C4-2B (cell line): ENCODE data around the gene GUCY1B1.
A peak's percentile ranks its signal among the peaks of the same experiment; 100 is the strongest.

Experiments
- H3K27ac ChIP-seq: fragments of 450-650 bp; 2 replicates; pipeline ENCODE4 v1.5.1; 2017
- ZFX ChIP-seq: fragments of 450-650 bp; IDR thresholded peaks from 2 replicates; pipeline ENCODE4 v1.6.1; 2017
- TF ChIP-seq, protein P1 (sequence below): fragments of 450-650 bp; conservative IDR thresholded peaks from 2 replicates; pipeline ENCODE4 v1.5.1; 2017; ENCODE audit warnings: mild to moderate bottlenecking

GUCY1B1 gene

DNA sequence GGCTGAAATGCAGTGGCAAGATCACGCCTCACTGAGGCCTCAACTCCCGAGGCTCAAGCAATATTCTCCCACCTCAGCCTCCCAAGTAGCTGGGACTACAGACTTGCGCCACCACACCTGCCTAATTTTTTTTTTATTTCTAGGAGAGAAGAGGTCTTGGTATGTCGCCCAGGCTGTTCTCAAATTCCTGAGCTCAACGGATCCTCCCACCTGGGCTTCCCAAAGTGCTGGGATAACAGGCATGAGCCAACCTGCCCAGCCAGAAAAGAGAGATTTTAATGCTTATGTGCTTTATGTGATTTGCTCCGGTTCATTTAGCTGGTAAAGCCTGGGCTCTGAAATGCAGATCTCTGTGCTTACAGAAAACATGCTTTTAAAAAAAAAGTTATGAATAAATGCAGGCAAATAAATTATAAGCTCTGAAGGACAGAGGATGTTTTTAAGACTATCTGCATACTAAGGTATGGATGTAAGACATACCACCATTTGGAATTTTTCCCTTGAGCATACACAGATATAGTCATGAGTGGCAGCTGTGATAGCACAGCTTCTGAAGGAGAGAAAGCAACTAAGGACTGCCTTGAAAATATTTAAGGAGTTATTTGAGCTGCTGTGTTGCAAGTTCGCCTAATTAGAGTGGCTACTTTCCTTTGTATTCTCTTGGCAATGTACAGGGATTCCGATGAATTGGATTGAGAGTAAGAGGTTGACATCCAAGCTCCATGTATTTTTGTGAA lies 13.8 kb downstream of the GUCY1B1 start:
- TF ChIP-seq ZFX: no peak
- TF ChIP-seq, protein P1, sequence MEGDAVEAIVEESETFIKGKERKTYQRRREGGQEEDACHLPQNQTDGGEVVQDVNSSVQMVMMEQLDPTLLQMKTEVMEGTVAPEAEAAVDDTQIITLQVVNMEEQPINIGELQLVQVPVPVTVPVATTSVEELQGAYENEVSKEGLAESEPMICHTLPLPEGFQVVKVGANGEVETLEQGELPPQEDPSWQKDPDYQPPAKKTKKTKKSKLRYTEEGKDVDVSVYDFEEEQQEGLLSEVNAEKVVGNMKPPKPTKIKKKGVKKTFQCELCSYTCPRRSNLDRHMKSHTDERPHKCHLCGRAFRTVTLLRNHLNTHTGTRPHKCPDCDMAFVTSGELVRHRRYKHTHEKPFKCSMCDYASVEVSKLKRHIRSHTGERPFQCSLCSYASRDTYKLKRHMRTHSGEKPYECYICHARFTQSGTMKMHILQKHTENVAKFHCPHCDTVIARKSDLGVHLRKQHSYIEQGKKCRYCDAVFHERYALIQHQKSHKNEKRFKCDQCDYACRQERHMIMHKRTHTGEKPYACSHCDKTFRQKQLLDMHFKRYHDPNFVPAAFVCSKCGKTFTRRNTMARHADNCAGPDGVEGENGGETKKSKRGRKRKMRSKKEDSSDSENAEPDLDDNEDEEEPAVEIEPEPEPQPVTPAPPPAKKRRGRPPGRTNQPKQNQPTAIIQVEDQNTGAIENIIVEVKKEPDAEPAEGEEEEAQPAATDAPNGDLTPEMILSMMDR: no peak
- no peak overlapping the region for H3K27ac ChIP-seq

DNA sequence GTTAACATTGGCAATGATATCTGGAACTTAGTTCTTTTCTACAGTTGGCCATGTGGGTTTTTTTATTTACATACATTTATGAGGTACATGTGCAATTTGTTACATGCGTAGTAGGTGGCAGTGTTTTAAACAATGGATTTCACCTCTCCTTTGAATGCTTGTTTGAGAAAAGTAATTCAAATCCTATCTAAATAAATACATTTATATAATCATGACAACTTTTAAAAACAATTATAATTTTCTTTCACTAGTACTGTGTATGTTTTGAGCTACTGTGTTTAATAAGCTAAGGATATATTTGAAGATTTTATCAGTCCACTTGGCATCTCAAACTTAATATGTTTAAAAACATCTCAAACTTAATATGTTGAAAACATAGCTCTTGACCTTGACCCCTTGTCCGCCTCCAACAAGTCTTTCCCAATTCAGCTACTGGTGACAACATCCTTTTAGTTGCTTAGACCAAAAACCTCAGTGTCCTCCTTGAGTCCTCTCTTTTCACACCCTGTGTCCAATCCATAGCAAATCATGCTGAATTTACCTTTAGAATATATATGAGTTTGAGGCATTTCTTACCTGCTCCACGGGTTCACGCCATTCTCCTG lies 14.5 kb downstream of the GUCY1B1 start:
- no peak overlapping the region; the same call in 1 of the 2 replicates for H3K27ac ChIP-seq
- TF ChIP-seq ZFX: no peak
- TF ChIP-seq, protein P1: peak; percentile 27

DNA sequence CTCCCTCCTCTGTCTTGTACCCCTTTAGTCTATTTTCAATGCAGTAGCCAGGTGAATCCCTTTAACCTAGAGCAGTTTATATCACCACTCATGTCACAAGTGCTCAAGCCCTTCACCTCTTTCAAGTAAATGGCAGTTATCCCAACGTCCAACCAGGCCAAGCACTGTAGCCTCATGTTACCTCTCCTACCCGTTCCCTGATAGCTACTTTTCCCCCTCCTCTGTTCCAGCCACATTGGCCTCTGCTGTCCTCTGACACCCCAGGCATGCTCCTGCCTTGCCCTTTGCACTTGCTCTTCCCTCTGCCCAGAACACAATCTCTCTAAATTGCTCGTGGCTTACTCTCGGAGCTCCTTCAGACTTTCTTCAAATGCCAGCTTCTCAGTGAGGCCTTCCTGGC lies 15.2 kb downstream of the GUCY1B1 start:
- H3K27ac ChIP-seq: no peak overlapping the region; the same call in 1 of the 2 replicates
- TF ChIP-seq, protein P1: no peak
- no peak for TF ChIP-seq ZFX

DNA sequence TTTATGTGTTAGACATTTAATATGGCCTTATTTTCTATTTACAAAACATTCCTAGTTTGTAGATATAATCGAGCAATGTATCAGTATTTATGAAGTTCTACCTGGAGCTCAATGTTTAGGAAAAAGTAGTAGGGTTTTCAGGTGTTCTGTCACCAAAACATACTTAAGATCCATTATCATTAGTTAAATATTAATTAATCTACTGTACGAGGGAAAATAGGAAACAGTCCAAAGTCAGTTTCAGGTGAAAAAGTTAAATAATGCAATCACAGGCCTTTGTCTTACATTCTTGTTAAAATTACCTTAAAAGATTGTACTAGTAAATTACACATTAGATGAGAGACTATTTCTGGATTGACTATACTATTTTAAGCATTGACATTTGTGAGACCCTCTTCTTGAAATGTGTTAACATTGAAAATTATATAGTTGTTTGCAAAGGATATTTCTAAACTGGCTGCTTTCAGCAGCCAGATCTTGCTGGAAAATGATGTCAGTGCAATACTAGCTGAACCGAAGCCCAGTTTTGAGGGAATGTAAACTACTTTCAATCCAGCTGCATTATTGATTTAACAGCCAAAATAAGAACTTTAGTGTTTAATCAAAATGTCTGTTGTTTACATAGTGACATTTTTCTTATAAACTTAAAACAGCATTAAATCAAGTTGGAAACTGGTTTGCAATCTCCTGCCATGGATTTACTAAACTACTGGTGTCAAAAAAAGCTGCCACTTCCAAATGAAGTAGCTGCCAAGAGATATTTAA lies 19.3 kb downstream of the GUCY1B1 start:
- no peak for TF ChIP-seq ZFX
- TF ChIP-seq, protein P1: no peak
- H3K27ac ChIP-seq: no peak overlapping the region

DNA sequence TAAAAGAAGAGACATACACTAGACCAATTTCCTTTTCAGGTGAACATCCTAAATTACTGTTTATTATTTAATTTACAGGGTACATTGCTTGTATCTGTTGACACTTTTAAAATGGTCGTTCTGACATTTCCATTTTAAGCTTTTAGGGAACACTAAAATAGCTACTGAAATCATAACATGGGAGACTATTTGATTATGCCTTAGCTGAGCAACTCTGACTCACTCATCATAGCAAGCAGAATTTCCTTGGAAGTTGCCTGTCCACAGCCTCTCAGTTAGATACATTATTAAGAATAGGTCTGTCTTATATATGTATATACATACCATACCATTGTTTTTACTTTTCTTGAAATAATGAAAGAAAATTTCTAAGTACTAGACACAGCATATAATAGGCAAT lies 22.0 kb downstream of the GUCY1B1 start:
- no peak overlapping the region for H3K27ac ChIP-seq
- TF ChIP-seq, protein P1: no peak
- TF ChIP-seq ZFX: no peak

DNA sequence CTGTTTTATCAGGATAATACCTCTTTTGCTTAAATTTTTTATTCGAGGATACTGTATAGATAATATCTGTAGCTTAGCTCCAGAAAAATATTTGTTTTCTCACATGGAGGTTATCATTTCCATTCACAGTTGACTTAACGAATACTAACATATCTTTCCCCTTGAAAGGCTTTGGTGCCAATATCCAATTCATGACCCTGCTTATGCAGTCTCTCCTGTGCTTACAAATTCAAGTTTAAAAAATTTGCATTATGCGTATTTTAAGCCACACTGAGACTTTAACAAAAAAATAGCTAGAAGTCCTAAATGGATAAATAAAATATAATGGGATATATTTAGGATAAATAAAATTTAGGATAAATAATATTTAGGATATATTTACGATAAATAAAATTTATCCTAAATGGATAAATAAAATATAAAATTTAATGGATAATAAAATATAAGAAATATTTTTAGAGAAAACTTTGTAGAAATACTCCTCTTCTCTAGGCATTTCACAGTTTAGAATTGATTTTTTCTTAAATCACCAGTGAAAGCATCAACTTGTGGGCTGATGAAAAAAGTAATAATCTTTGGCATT lies 22.5 kb downstream of the GUCY1B1 start:
- no peak overlapping the region for H3K27ac ChIP-seq
- TF ChIP-seq, protein P1: no peak
- TF ChIP-seq ZFX: no peak

DNA sequence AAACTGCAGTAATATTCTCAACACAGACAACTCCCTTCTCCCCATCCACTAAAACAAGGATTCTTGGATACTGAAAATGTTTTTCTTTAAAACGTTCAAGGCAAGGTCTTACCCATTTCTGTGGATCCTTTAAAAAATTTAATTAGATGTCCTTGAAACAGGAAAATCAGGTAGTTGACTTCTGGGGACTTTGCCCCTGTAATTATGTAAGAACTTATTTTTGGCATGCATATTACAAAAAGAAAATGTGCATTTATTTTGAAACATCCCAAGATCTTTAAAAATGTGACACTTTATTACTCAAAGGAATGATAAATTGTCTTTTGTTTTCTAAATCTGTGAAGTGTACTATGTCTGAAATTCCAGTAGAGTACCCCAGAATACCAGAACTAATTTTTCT lies 25.8 kb downstream of the GUCY1B1 start:
- TF ChIP-seq, protein P1: no peak
- no peak for TF ChIP-seq ZFX
- H3K27ac ChIP-seq: no peak overlapping the region
